AG04449 (cell line): ENCODE data around the gene PPP1R36.

Source experiments
- CTCF ChIA-PET: fragments of 350-600 bp; formaldehyde crosslinking; extraction: SDS; loops from one replicate; lab custom pipeline; 2021; ENCODE audit warnings: antibody characterized with exemption; lab: Yijun Ruan, JAX
- POLR2A ChIA-PET: fragments of 400-600, 350-600 bp; formaldehyde crosslinking; extraction: SDS; loops from one replicate; lab custom pipeline; 2020; ENCODE audit warnings: antibody characterized with exemption, inconsistent platforms; lab: Yijun Ruan, JAX
- DNase-seq: peaks from one replicate; pipeline ENCODE4 v3.0.0-alpha.2; 2010; ENCODE audit warnings: low read depth, low spot score
- H3K4me3 ChIP-seq: 2 replicates; pipeline ENCODE4 v1.5.1; 2011; ENCODE audit warnings: low read depth, mild to moderate bottlenecking, control low read depth, low read length
- CTCF ChIP-seq: IDR thresholded peaks from one replicate; pipeline ENCODE4 v1.5.1; 2011; ENCODE audit warnings: mild to moderate bottlenecking, moderate library complexity, low read length, control low read depth, inconsistent platforms; ENCODE audit not compliant: insufficient read depth; ENCODE audit errors: missing control alignments

The PPP1R36 gene, protein sequence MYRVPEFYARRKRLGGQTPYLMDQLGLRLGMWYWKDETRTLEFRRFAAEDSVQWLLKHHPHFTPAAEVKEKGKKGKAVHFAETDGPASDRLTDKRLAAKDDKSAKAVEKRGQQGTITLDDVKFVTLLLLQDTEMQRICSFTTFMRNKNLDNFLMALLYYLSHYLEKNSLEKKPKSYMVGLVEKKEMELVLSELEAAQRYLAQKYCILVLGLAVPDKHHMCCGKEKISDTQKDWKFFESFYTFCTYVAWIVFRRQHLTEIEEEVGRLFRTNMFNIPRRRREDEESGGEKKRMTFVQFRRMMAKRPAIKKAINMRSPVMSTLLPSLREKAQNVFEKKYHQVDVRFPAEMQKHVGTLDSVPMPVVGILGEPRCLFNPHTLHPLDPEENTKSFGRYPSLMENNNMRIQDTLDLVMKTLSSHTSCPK

DNA sequence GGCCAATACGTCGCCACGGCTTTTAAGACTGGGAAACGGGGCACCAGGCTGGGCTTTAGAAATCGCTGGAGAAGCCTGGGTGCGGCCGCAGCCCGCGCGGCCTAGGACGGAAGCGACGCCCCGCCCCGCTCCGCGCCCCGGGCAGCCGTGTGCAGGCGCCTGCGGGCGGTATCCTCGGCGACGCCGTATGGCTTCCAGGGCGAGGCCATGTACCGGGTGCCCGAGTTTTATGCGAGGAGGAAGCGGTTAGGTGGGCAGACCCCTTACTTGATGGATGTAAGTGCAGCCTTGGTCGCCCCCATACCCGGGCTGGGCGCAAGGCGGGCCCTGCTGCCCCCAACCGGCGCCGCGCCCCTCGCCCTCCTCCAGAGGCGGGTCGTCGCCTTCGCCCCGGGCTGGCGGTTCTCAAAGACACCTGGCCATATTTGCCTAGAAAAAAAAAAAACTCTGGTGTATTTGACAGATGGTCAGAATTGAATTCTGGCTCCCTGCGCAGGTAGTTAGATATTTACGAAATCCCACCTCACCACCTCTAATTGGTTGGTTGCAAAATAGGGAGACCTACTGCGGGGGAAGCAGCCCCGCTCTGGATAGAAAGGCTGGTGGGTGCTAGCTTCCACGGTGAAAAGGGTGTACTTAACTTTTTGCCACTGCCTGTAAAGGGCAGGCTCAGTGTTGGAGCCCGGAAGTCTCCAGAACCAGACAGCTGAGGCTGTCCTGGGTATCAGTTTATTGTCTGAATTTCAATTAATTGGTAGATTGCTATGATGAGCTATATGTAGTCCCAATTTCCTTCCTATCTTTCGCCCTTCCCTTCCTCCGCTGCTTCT is at the start of gene PPP1R36:
PPP1R36 (plus strand) TSS at position 171 of the 830 bp plus-strand sequence; CDS start at position 208, 37 bp downstream.
- no peak for TF ChIP-seq CTCF
- POLR2A ChIA-PET = interaction anchor here (4.7 kb wide), 1 partner anchor 9 kb away, joined by 28 read pairs; the partner anchor contains the start of gene HSPA2
- no peak for DNase-seq
- CTCF ChIA-PET = interaction anchor here (0.8 to 2.1 kb wide), 6 partner anchors 10 to 93 kb away, joined by 3 to 10 read pairs (median 6); partner anchors contain the start of gene HSPA2
- H3K4me3 ChIP-seq = peak within 1 kb of the TSS; percentile 29; the same call in 1 of the 2 replicates

GRCh38 chr14:64500088-64500487 is 49.7 kb upstream of the PPP1R36 start:
- DNase-seq = no peak
- no peak for TF ChIP-seq CTCF
- POLR2A ChIA-PET = no interaction called here
- CTCF ChIA-PET = interaction anchor here (1.8 to 2.6 kb wide), 3 partner anchors 10 to 22 kb away, joined by 8 to 11 read pairs (median 9); no protein-coding TSS in a partner anchor
- no peak overlapping the region for H3K4me3 ChIP-seq

DNA sequence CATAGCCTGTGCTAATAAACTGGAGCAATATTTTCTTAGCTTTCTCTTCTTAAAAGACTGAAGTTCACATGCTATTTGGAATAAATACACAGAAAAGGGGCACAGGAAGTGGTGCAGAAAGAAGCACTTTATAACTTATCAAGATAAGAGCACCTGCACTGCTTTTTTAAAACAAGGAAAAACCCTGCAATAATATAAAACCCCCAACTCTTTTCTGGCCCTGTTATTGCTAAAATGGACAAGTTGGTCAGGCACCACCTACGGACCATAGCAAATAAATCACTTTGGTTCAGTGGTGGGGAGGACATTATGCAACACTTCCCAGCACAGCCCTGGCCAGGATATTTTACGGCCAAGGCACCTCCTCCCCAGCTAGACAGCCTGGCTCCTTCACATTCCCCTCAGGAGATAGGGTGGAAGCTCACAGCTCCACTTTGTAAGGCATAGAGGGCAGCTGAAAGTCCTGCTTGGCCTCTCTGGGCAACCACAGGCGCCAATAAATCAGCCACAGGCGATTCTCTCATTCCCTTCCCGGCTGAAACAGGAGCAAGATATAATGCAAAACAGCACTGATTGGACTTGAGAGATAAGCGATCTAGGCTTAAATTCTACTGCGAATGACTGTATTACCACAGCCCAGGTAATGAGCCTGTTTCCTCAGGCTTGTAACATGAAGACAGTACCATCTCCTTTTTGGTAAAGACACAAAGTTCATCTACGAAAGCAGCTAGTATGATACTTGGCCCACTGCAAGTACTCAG is 48.2 kb upstream of the PPP1R36 start:
- no peak for DNase-seq
- POLR2A ChIA-PET = interaction anchor here (1.3 to 2.4 kb wide), 2 partner anchors 39 to 127 kb away, joined by 3 to 11 read pairs; partner anchors contain the start of gene HSPA2

DNA sequence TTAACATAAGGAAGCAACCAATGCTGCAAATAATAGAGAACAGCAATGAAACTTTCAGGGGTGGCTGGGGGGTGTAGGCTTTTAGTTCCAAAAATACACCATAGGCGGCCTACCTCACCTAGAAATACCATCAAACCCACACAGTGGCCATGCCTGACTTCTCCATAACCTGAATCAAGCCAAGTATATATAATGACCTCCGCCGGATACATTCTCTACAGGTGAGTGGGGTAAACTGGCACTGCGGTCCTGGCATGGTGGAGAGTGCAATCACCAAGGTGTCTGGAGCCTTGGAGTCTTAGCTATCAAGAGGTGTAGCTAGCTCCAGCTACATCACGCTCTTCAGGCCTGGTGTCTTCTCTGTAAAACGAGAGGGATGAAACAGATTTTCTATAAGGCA is 47.3 kb upstream of the PPP1R36 start:
- CTCF ChIA-PET = interaction anchor here (1.0 to 2.8 kb wide), 5 partner anchors 9 to 159 kb away, joined by 4 to 16 read pairs (median 9); no protein-coding TSS in a partner anchor
- DNase-seq = no peak
- TF ChIP-seq CTCF = no peak

More for the DNA sequence above, 48.2 kb upstream of the PPP1R36 start:
- no peak for TF ChIP-seq CTCF
- peak overlapping the region; percentile 86 for H3K4me3 ChIP-seq
- CTCF ChIA-PET = interaction anchor here (1.2 to 2.8 kb wide), 6 partner anchors 8 to 158 kb away, joined by 4 to 16 read pairs (median 9); no protein-coding TSS in a partner anchor

DNA sequence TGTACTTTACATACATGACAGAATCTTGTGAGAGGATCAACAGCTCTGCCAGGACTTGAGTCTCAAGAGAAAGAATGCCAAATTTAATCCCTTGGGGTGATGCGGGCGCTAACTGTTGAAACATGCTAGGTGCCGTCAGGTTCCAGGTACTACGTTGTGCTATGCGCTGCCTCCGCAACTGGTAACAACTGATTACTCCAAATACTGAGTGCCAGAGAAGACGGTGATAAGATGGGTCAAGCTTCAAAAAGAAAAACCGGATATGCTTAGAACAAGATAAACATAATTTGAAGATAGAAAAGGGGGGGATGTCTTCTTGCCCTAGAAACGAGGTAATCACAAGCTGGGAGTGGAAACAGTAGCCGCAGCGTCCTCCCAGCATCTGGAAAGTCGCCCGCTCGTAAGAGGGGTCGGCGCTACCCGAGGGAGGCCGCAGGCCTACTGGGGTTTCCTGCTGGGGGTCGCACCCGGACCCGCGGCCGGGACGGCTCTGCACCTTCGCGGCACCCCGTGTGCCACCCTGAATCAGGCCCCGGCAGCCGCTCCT is 46.8 kb upstream of the PPP1R36 start:
- ChIA-PET POLR2A (interaction anchor here (0.5 to 2.4 kb wide), 4 partner anchors 38 to 150 kb away, joined by 4 to 11 read pairs (median 8); partner anchors contain the start of gene HSPA2), CTCF (interaction anchor here (1.0 to 2.8 kb wide), 3 partner anchors 11 to 159 kb away, joined by 4 to 16 read pairs (median 9); no protein-coding TSS in a partner anchor)
- DNase-seq = no peak
- H3K4me3 ChIP-seq = peak overlapping the region; percentile 86
- no peak for TF ChIP-seq CTCF

More for the DNA sequence above, 47.3 kb upstream of the PPP1R36 start:
- POLR2A ChIA-PET = interaction anchor here (0.5 to 2.4 kb wide), 5 partner anchors 38 to 150 kb away, joined by 3 to 11 read pairs (median 6); partner anchors contain the start of gene HSPA2
- peak overlapping the region; percentile 86 for H3K4me3 ChIP-seq
